GM19099 (cell line): ENCODE results near the gene YIPF2.

Experiments used
- POLR2A ChIP-seq: IDR thresholded peaks from 3 replicates; pipeline ENCODE4 v1.6.1; 2011; ENCODE audit warnings: low read depth; ENCODE audit not compliant: insufficient read length; ENCODE audit errors: extremely low read depth

YIPF2 gene

GRCh38 chr19:10920288-10920655 lies 8.2 kb downstream of the YIPF2 start:
- TF ChIP-seq POLR2A = no peak

DNA sequence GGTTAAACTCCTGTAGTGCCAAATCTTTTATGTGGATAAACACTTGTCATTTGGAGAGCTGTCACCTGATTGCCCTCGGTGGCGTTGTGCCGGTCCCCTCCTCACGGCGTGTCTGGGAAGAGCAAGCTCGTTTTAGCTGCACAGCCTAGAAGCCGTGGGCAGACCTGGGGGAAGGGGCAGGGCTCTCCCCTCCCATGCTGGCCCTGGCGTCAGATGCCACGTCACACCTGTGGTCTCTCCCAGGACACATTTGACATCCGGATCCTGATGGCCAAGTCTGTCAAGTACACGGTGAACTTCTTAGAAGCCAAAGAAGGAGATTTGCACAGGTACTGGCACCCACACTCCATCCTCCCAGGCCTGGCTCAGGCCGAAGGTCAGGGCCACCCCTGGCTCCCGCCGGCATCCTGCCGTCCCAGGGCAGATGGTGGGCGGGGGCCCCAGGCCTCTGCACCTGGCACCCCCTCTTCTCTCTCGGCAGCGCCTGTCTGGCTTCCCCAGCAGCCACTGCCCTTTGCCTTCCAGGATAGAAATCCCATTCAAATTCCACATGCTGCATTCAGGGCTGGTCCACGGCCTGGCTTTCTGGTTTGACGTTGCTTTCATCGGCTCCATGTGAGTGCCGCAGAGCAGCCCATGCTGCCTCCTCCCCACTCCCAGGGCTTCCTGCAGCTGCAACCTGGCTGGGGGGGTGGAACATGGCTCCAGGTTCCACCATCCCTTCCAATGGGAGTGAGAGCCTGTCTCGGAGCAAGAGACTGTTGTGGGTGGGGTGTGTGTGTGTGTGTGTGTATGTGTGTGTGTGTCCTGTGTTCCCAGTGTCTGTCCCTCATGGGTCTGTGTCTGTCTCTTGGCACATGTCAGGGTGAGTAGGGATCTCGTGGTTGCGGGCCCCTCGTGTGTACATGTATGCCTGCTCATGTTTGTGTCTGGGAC lies 8.8 kb downstream of the YIPF2 start:
- TF ChIP-seq POLR2A = no peak

DNA sequence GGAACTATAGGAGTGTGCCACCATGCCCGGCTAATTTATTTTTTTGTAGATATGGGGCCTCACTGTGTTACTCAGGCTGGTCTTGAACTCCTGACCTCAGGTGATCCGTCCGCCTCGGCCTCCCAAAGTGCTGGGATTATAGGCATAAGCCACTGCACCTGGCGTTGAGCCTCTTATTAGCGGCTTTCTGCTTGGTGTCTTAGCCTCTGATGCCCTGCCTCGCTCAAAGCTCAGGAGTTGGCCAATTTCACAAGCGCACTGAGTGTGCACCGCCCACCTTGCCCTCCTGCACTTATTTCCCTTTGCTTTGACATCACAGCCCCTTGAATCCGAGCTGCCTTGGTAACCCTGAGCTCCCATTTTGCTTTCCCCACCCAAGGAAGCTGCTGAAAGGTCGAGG lies 10.1 kb downstream of the YIPF2 start:
- no peak for TF ChIP-seq POLR2A

GRCh38 chr19:10916602-10917001 lies 11.8 kb downstream of the YIPF2 start:
- no peak for TF ChIP-seq POLR2A

GRCh38 chr19:10915130-10916091 lies 13.0 kb downstream of the YIPF2 start:
- no peak for TF ChIP-seq POLR2A

DNA sequence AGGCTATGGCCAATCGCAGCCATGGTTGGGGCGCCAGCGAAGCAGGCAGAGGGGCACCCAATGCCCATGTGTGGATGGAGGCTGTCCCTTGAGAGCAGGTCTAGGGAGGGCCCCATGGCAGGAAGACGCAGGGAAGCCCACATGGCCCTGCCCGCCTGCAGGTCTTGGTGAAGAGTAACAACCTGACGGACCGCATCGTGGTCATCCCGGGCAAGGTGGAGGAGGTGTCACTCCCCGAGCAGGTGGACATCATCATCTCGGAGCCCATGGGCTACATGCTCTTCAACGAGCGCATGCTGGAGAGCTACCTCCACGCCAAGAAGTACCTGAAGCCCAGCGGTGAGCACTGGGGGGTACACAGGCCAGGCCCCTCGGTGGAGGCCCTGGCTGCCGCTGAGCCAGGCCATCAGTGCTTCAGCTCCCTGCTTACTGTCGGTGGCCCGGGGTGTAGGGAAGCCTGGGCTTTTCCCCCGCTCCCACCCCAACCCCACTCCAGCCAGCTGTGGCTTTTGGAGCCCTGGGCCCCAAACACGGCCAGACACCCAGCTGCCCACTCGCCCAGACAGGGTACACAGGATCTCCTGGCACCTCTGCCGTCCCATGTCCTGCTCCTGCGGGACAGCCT lies 14.6 kb downstream of the YIPF2 start:
- TF ChIP-seq POLR2A = no peak

DNA sequence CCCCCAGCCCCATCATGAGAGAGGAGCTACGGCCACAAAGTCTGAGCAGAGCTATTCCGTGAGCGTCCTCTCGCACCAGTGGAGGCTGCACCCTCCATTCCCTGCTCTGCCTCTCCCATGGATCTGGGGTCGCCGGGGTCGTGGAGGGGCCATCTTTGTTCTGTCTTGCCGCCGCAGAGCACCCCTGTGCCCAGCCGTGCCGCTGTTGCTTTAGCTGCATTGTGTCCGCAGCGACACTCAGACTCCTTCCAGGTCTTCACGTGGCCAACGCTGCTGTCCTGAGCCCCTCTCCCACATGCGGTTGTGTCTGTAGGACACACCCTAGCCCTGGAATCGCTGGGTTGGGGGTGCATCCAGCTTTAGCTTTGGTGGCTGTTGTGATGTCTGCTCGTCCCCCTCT lies 15.8 kb downstream of the YIPF2 start:
- no peak for TF ChIP-seq POLR2A

DNA sequence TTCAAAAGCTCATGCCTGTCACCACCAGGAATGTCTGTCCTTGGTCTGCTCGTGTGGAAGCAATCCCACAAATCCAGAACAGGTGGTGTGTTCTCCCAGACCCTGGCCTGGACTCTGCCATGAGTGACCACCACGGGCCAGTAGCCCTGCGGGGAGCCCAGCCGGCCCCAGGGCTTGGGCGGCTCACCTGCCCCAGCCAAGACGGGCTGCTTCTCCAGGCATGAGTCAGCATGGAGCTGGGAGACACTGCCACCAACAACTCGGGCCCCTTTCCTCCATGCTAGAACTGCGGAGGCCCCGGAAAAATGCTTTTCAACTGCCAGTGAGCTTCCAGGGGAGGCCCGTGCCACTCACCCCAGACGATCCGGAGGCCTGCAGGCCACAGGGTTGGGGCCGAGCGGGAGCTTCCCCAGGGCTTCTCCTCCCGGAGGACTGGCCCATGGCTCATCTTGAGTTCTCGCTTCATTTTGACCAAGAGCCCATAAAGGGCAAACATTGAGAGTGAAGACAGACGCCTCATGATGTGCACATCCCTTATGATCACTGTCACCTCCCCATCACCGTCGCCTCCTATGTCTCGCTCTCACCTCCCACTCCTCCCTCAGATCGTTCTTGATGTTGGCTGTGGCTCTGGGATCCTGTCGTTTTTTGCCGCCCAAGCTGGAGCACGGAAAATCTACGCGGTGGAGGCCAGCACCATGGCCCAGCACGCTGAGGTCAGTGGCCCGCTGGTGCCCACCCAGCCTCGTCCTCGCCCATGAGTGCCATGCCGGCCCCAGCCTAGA lies 16.7 kb downstream of the YIPF2 start:
- TF ChIP-seq POLR2A = no peak

DNA sequence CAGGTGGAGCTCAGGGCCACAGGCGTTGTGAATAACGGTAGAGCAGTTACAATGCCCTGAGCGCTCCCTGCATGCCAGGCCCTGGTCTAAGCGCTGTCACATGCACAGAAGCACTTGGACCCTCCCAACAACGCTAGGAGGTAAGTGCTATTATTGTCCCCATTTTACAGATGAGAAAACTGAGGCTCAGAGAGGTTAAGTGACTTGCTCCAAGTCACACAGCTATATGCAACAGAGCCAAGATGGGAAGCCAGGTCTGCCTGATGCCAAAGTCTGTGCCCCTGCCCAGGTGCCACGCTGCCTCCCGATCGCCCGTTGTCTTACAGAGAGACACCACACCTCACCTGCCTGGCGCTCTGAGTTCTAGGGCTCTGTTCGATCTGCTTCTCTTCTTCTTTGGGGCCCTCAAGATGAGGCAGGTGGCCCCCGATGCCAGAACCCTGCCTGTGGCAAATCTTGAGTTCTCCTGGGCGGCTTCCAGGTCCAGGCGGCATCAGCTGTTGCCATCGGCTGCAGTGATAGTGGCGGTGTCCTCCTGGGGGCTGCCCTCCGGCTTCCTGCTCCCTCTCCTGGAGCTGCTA lies 20.0 kb downstream of the YIPF2 start:
- TF ChIP-seq POLR2A = no peak

- TF ChIP-seq POLR2A = no peak
Observed at GRCh38 chr19:10907925-10908324, 20.5 kb downstream of the YIPF2 start.

GRCh38 chr19:10899151-10899653 lies 29.2 kb downstream of the YIPF2 start:
- no peak for TF ChIP-seq POLR2A

- no peak for TF ChIP-seq POLR2A
Observed at GRCh38 chr19:10898633-10899032, 29.8 kb downstream of the YIPF2 start.

- no peak for TF ChIP-seq POLR2A
Observed at GRCh38 chr19:10896851-10897526, 31.4 kb downstream of the YIPF2 start.
